Stimulated activated naive B cell treated with anti-CD40 and anti-IgM and Interleukin-4, amounts not matched to agents 10 μg/mL and 1 μg/mL and 100 μg/mL, for 72 hours (primary cell): Measurements from ENCODE around the gene UBE2QL1.
A peak's percentile ranks its signal among the peaks of the same experiment; 100 is the strongest.
"Not testable (repeated sequence)": the region's sequence is repeated elsewhere in the genome, so short reads cannot be mapped to it uniquely, and the experiment has no call there.

ENCODE experiments used
- ATAC-seq, 2 donors: fragments of 150-1000 bp; cut with Tn5 transposase; replicated peaks; 2 replicates each; pipeline ENCODE4 v1.10.0; 2021; ENCODE audit warnings: moderate library complexity in 1 of 2
- DNase-seq: peaks from one replicate; pipeline ENCODE4 v3.0.0; 2021
- H3K27ac Mint-ChIP-seq: one replicate; pipeline ENCODE4 v1.8.0; 2022; ENCODE audit warnings: mild to moderate bottlenecking, mixed read lengths
- H3K27me3 Mint-ChIP-seq, 2 donors: one replicate each; pipeline ENCODE4 v1.8.0; 2022; ENCODE audit warnings: mixed read lengths in 2 of 2
- H3K36me3 Mint-ChIP-seq, 2 donors: one replicate each; pipeline ENCODE4 v1.8.0; 2022; ENCODE audit warnings: mixed read lengths in 2 of 2, mild to moderate bottlenecking in 1 of 2
- H3K4me1 Mint-ChIP-seq, 2 donors: one replicate each; pipeline ENCODE4 v1.8.0; 2022; ENCODE audit warnings: mixed read lengths in 2 of 2, mild to moderate bottlenecking in 1 of 2
- H3K4me3 Mint-ChIP-seq, 2 donors: one replicate each; pipeline ENCODE4 v1.8.0; 2022; ENCODE audit warnings: mild to moderate bottlenecking in 2 of 2, mixed read lengths in 2 of 2, moderate library complexity in 1 of 2
- H3K9me3 Mint-ChIP-seq, 2 donors: one replicate each; pipeline ENCODE4 v1.8.0; 2022; ENCODE audit warnings: mixed read lengths in 2 of 2, mild to moderate bottlenecking in 1 of 2

The UBE2QL1 gene

GRCh38 chr5:6496636-6497035 is 48.0 kb downstream of the UBE2QL1 start:
- no peak for ATAC-seq
- Mint-ChIP-seq H3K9me3 (peaks cover 2 to 5% of the 10 kb centered on the region in 2 donors), H3K4me1 (peaks cover 0 to 4% of the 10 kb centered on the region in 2 donors), H3K27me3 (peaks cover 6 to 15% of the 10 kb centered on the region in 2 donors), H3K36me3 (no peaks in the 10 kb centered on the region), H3K4me3 (no peak overlapping the region), H3K27ac (no peak overlapping the region)
- DNase-seq: no peak

GRCh38 chr5:6497262-6497661 is 48.6 kb downstream of the UBE2QL1 start:
- no peak for ATAC-seq
- H3K27ac Mint-ChIP-seq: no peak overlapping the region
- no peak overlapping the region for H3K4me3 Mint-ChIP-seq
- H3K4me1 Mint-ChIP-seq: peaks cover 0 to 4% of the 10 kb centered on the region in 2 donors
- peaks cover 2 to 5% of the 10 kb centered on the region in 2 donors for H3K9me3 Mint-ChIP-seq
- DNase-seq: no peak
- peaks cover under 1 to 15% of the 10 kb centered on the region in 2 donors for H3K27me3 Mint-ChIP-seq
- no peaks in the 10 kb centered on the region for H3K36me3 Mint-ChIP-seq

- no peak for ATAC-seq
- H3K27ac Mint-ChIP-seq: no peak overlapping the region
- H3K9me3 Mint-ChIP-seq: peaks cover 10 to 11% of the 10 kb centered on the region in 2 donors
- peaks cover 0 to under 1% of the 10 kb centered on the region in 2 donors for H3K4me1 Mint-ChIP-seq
- no peak for DNase-seq
- peaks cover 3 to 4% of the 10 kb centered on the region in 2 donors for H3K36me3 Mint-ChIP-seq
- no peak overlapping the region for H3K4me3 Mint-ChIP-seq
- H3K27me3 Mint-ChIP-seq: peaks cover 0 to 15% of the 10 kb centered on the region in 2 donors
Measured at GRCh38 chr5:6498968-6499367, 50.3 kb downstream of the UBE2QL1 start.

- no peak overlapping the region for H3K4me3 Mint-ChIP-seq
- H3K27me3 Mint-ChIP-seq: peaks cover 9 to 22% of the 10 kb centered on the region in 2 donors
- ATAC-seq: no peak
- no peak overlapping the region for H3K27ac Mint-ChIP-seq
- no peaks in the 10 kb centered on the region for H3K4me1 Mint-ChIP-seq
- H3K36me3 Mint-ChIP-seq: peaks cover 3 to 4% of the 10 kb centered on the region in 2 donors
- peaks cover 10 to 11% of the 10 kb centered on the region in 2 donors for H3K9me3 Mint-ChIP-seq
- DNase-seq: no peak
Measured at GRCh38 chr5:6501701-6502100, 53.0 kb downstream of the UBE2QL1 start.

- no peak for ATAC-seq
- Mint-ChIP-seq H3K27me3 (peaks cover 15 to 23% of the 10 kb centered on the region in 2 donors), H3K27ac (no peak overlapping the region)
Measured at GRCh38 chr5:6502421-6502820, 53.8 kb downstream of the UBE2QL1 start.

GRCh38 chr5:6503342-6503741 is 54.7 kb downstream of the UBE2QL1 start:
- Mint-ChIP-seq H3K4me3 (no peak overlapping the region), H3K27ac (no peak overlapping the region), H3K9me3 (peaks cover 10 to 11% of the 10 kb centered on the region in 2 donors), H3K27me3 (peaks cover 15 to 23% of the 10 kb centered on the region in 2 donors), H3K36me3 (peaks cover 3 to 4% of the 10 kb centered on the region in 2 donors), H3K4me1 (no peaks in the 10 kb centered on the region)
- ATAC-seq: no peak
- no peak for DNase-seq

More at GRCh38 chr5:6502421-6502820, 53.8 kb downstream of the UBE2QL1 start:
- Mint-ChIP-seq H3K9me3 (peaks cover 10 to 11% of the 10 kb centered on the region in 2 donors), H3K36me3 (peaks cover 3 to 4% of the 10 kb centered on the region in 2 donors), H3K4me3 (no peak overlapping the region), H3K4me1 (no peaks in the 10 kb centered on the region)
- no peak for DNase-seq

- Mint-ChIP-seq H3K9me3 (peaks cover 10 to 11% of the 10 kb centered on the region in 2 donors), H3K4me1 (no peaks in the 10 kb centered on the region), H3K27me3 (peaks cover 15 to 23% of the 10 kb centered on the region in 2 donors), H3K4me3 (no peak overlapping the region), H3K27ac (no peak overlapping the region), H3K36me3 (peaks cover 3 to 4% of the 10 kb centered on the region in 2 donors)
- DNase-seq (no peak), ATAC-seq (no peak)
Measured at GRCh38 chr5:6504677-6505415, 56.2 kb downstream of the UBE2QL1 start.

- H3K4me1 Mint-ChIP-seq: no peaks in the 10 kb centered on the region
- no peak for ATAC-seq
- peaks cover 3 to 4% of the 10 kb centered on the region in 2 donors for H3K36me3 Mint-ChIP-seq
- H3K4me3 Mint-ChIP-seq: no peak overlapping the region
- H3K27me3 Mint-ChIP-seq: peaks cover 15 to 23% of the 10 kb centered on the region in 2 donors
- no peak for DNase-seq
- no peak overlapping the region for H3K27ac Mint-ChIP-seq
- peaks cover 10 to 11% of the 10 kb centered on the region in 2 donors for H3K9me3 Mint-ChIP-seq
Measured at GRCh38 chr5:6505416-6505755, 56.7 kb downstream of the UBE2QL1 start.

GRCh38 chr5:6505783-6506557 is 57.3 kb downstream of the UBE2QL1 start:
- Mint-ChIP-seq H3K9me3 (peaks cover 9% of the 10 kb centered on the region in 2 donors), H3K36me3 (peaks cover 3 to 4% of the 10 kb centered on the region in 2 donors), H3K4me1 (no peaks in the 10 kb centered on the region), H3K27ac (no peak overlapping the region), H3K4me3 (no peak overlapping the region), H3K27me3 (peaks cover 15 to 20% of the 10 kb centered on the region in 2 donors)
- ATAC-seq (no peak), DNase-seq (no peak)

- Mint-ChIP-seq H3K4me1 (no peaks in the 10 kb centered on the region), H3K27me3 (peaks cover 14 to 15% of the 10 kb centered on the region in 2 donors), H3K9me3 (peaks cover 6 to 8% of the 10 kb centered on the region in 2 donors), H3K36me3 (peaks cover 3 to 4% of the 10 kb centered on the region in 2 donors), H3K27ac (no peak overlapping the region), H3K4me3 (no peak overlapping the region)
- ATAC-seq: peak in 1 of 2 donors; percentile 7
- no peak for DNase-seq
Measured at GRCh38 chr5:6506611-6507010, 58.0 kb downstream of the UBE2QL1 start.

GRCh38 chr5:6508931-6509330 is 60.3 kb downstream of the UBE2QL1 start:
- Mint-ChIP-seq H3K9me3 (no peaks in the 10 kb centered on the region), H3K4me3 (no peak overlapping the region), H3K36me3 (no peaks in the 10 kb centered on the region), H3K27ac (no peak overlapping the region), H3K27me3 (peaks cover 13 to 15% of the 10 kb centered on the region in 2 donors), H3K4me1 (no peaks in the 10 kb centered on the region)
- DNase-seq (no peak), ATAC-seq (no peak)

- ATAC-seq (no peak), DNase-seq (no peak)
- H3K27ac Mint-ChIP-seq: no peak overlapping the region
Measured at GRCh38 chr5:6510132-6510531, 61.5 kb downstream of the UBE2QL1 start.

GRCh38 chr5:6510973-6511372 is 62.3 kb downstream of the UBE2QL1 start:
- Mint-ChIP-seq H3K27me3 (peaks cover 8 to 12% of the 10 kb centered on the region in 2 donors), H3K27ac (no peak overlapping the region), H3K4me3 (no peak overlapping the region), H3K36me3 (no peaks in the 10 kb centered on the region), H3K9me3 (no peaks in the 10 kb centered on the region), H3K4me1 (no peaks in the 10 kb centered on the region)
- ATAC-seq (no peak), DNase-seq (no peak)

More at GRCh38 chr5:6510132-6510531, 61.5 kb downstream of the UBE2QL1 start:
- H3K36me3 Mint-ChIP-seq: no peaks in the 10 kb centered on the region
- H3K9me3 Mint-ChIP-seq: no peaks in the 10 kb centered on the region
- H3K4me3 Mint-ChIP-seq: no peak overlapping the region
- H3K4me1 Mint-ChIP-seq: no peaks in the 10 kb centered on the region
- H3K27me3 Mint-ChIP-seq: peaks cover 13 to 15% of the 10 kb centered on the region in 2 donors

GRCh38 chr5:6515812-6516211 is 67.2 kb downstream of the UBE2QL1 start:
- not testable (repeated sequence) for ATAC-seq, H3K4me1 Mint-ChIP-seq, DNase-seq, H3K36me3 Mint-ChIP-seq, H3K27ac Mint-ChIP-seq, H3K4me3 Mint-ChIP-seq, H3K9me3 Mint-ChIP-seq
- H3K27me3 Mint-ChIP-seq: peaks cover 4 to 28% of the 10 kb centered on the region in 2 donors
